Neural progenitor cell (in vitro differentiated cells): ENCODE measurements around the gene EFCAB8. TPM values are rescaled to one million over a fixed set of nuclear protein-coding genes. Genes with fewer than 3 reads are reported as not detected.

Experiments
- DNase-seq: peaks from one replicate; pipeline ENCODE4 v3.0.0-alpha.2; 2016; ENCODE audit warnings: low spot score
- H2AFZ ChIP-seq: fragments of 200-600 bp; sonication (generic); replicated peaks from 2 replicates; pipeline ENCODE4 v1.6.1; 2016; ENCODE audit warnings: antibody characterized with exemption
- H3F3A ChIP-seq: fragments of 200-600 bp; sonication (generic); 2 replicates; pipeline ENCODE4 v1.6.1; 2016; ENCODE audit warnings: antibody characterized with exemption, low read depth
- H3K27ac ChIP-seq: fragments of 200-600 bp; sonication (generic); 2 replicates; pipeline ENCODE4 v1.5.1; 2016; ENCODE audit warnings: mild to moderate bottlenecking
- H3K27me3 ChIP-seq: fragments of 200-600 bp; sonication (generic); 2 replicates; pipeline ENCODE4 v1.6.1; 2016; ENCODE audit warnings: mild to moderate bottlenecking, moderate library complexity
- H3K36me3 ChIP-seq: fragments of 200-600 bp; sonication (generic); 2 replicates; pipeline ENCODE4 v1.5.1; 2016
- H3K4me1 ChIP-seq: fragments of 200-600 bp; sonication (generic); 2 replicates; pipeline ENCODE4 v1.6.1; 2016; ENCODE audit warnings: mixed run types
- H3K4me2 ChIP-seq: fragments of 200-600 bp; sonication (generic); 2 replicates; pipeline ENCODE4 v1.6.1; 2016
- H3K4me3 ChIP-seq: fragments of 200-600 bp; sonication (generic); 2 replicates; pipeline ENCODE4 v1.5.1; 2016
- H3K79me2 ChIP-seq: fragments of 200-600 bp; sonication (generic); 2 replicates; pipeline ENCODE4 v1.6.1; 2016; ENCODE audit warnings: low read depth
- H3K9ac ChIP-seq: fragments of 200-600 bp; sonication (generic); 2 replicates; pipeline ENCODE4 v1.6.1; 2016
- H3K9me3 ChIP-seq: fragments of 200-600 bp; sonication (generic); 2 replicates; pipeline ENCODE4 v1.5.1; 2016; ENCODE audit warnings: low read depth
- H4K20me1 ChIP-seq: fragments of 200-600 bp; sonication (generic); 2 replicates; pipeline ENCODE4 v1.6.1; 2016; ENCODE audit warnings: low read depth
- H3K27ac Mint-ChIP-seq: 3 replicates; pipeline ENCODE4 v1.8.0; 2021; ENCODE audit warnings: mixed read lengths
- H3K27me3 Mint-ChIP-seq: 2 replicates; pipeline ENCODE4 v1.8.0; 2022; ENCODE audit warnings: low read depth, mild to moderate bottlenecking, inconsistent platforms, moderate library complexity, mixed read lengths; ENCODE audit not compliant: insufficient read depth
- H3K36me3 Mint-ChIP-seq: 3 replicates; pipeline ENCODE4 v1.8.0; 2021; ENCODE audit warnings: mixed read lengths
- H3K4me1 Mint-ChIP-seq: 3 replicates; pipeline ENCODE4 v1.8.0; 2021; ENCODE audit warnings: mixed read lengths
- H3K4me3 Mint-ChIP-seq: 3 replicates; pipeline ENCODE4 v1.8.0; 2021; ENCODE audit warnings: mild to moderate bottlenecking, moderate library complexity, mixed read lengths
- H3K9me3 Mint-ChIP-seq: 3 replicates; pipeline ENCODE4 v1.8.0; 2020; ENCODE audit warnings: mixed read lengths
- CTCF ChIP-seq: fragments of 200-600 bp; sonication (generic); IDR thresholded peaks from 2 replicates; pipeline ENCODE4 v1.5.1; 2017; ENCODE audit warnings: antibody characterized with exemption, mild to moderate bottlenecking
- EZH2 ChIP-seq: fragments of 200-600 bp; sonication (generic); IDR thresholded peaks from 2 replicates; pipeline ENCODE4 v1.6.1; 2017; ENCODE audit warnings: antibody characterized with exemption, mild to moderate bottlenecking, moderate library complexity
- EZH2phosphoT487 ChIP-seq: fragments of 200-600 bp; sonication (generic); IDR thresholded peaks from 2 replicates; pipeline ENCODE4 v1.6.1; 2017; ENCODE audit warnings: antibody characterized with exemption
- total RNA-seq: library from RNA; depleted of rRNA; stranded (reverse); fragments of >200 nt; gene quantifications from 2 replicates; pipeline ENCODE4 v1.2.3, GENCODE V29; 2015; ENCODE audit warnings: low replicate concordance

The EFCAB8 gene
- total RNA-seq, 1 donor from 2014 or later: not detected

DNA sequence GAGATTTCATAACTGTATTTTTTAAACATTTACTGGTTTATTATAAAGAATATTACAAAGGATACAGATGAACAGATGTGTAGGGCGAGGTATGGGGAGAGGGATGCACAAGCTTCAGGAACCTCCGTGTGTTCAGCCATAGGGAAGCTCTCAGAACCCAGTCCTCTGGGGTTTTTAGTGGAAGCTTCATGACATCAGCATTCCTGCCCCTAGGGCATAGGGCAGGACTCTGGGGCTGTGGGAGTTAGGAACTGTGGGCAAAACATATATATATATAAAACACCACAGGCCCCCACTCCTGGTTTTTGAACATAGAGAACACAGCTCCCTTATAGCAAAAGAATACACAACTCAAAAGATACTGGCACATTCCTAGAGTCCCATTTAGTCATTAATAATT lies 21.9 kb downstream of the EFCAB8 start:
- Mint-ChIP-seq H3K27me3 (peaks cover 3% of the 10 kb centered on the region), H3K4me1 (peaks cover 6% of the 10 kb centered on the region), H3K27ac (no peak overlapping the region), H3K4me3 (no peak overlapping the region), H3K9me3 (no peaks in the 10 kb centered on the region), H3K36me3 (no peaks in the 10 kb centered on the region)
- no peaks in the 10 kb centered on the region for H3K4me1 ChIP-seq
- no peaks in the 10 kb centered on the region for H3F3A ChIP-seq
- no peak for DNase-seq
- no peaks in the 10 kb centered on the region for H3K9me3 ChIP-seq
- H3K4me2 ChIP-seq: no peak overlapping the region
- no peaks in the 10 kb centered on the region for H3K36me3 ChIP-seq
- no peaks in the 10 kb centered on the region for H3K27me3 ChIP-seq
- no peak overlapping the region for H3K27ac ChIP-seq
- H2AFZ ChIP-seq: no peak overlapping the region
- no peaks in the 10 kb centered on the region for H3K79me2 ChIP-seq
- TF ChIP-seq CTCF: no peak
- no peak for TF ChIP-seq EZH2
- TF ChIP-seq EZH2phosphoT487: no peak
- H4K20me1 ChIP-seq: no peaks in the 10 kb centered on the region
- no peak overlapping the region for H3K9ac ChIP-seq
- no peak overlapping the region for H3K4me3 ChIP-seq

- H3K9me3 ChIP-seq: no peaks in the 10 kb centered on the region
- no peaks in the 10 kb centered on the region for H3K79me2 ChIP-seq
- Mint-ChIP-seq H3K27me3 (peaks cover 2% of the 10 kb centered on the region), H3K9me3 (no peaks in the 10 kb centered on the region), H3K36me3 (no peaks in the 10 kb centered on the region), H3K27ac (no peak overlapping the region), H3K4me3 (no peak overlapping the region), H3K4me1 (peaks cover 11% of the 10 kb centered on the region)
- DNase-seq: no peak
- peaks cover 8% of the 10 kb centered on the region for H3K4me1 ChIP-seq
- H3K27ac ChIP-seq: no peak overlapping the region
- no peaks in the 10 kb centered on the region for H3K27me3 ChIP-seq
- H3K36me3 ChIP-seq: no peaks in the 10 kb centered on the region
- no peaks in the 10 kb centered on the region for H3F3A ChIP-seq
- H3K4me3 ChIP-seq: no peak overlapping the region
- TF ChIP-seq EZH2 (no peak), EZH2phosphoT487 (no peak), CTCF (no peak)
- H3K9ac ChIP-seq: no peak overlapping the region
- H4K20me1 ChIP-seq: no peaks in the 10 kb centered on the region
- no peak overlapping the region for H2AFZ ChIP-seq
- no peak overlapping the region for H3K4me2 ChIP-seq
Measured at GRCh38 chr20:32883081-32883480, 24.4 kb downstream of the EFCAB8 start.

GRCh38 chr20:32885185-32885584 lies 26.5 kb downstream of the EFCAB8 start:
- Histone ChIP-seq H3F3A (no peaks in the 10 kb centered on the region), H3K4me2 (no peak overlapping the region), H3K27ac (no peak overlapping the region), H3K4me3 (no peak overlapping the region), H2AFZ (no peak overlapping the region), H3K4me1 (peaks cover 8% of the 10 kb centered on the region), H3K9ac (no peak overlapping the region), H3K79me2 (no peaks in the 10 kb centered on the region), H4K20me1 (no peaks in the 10 kb centered on the region), H3K27me3 (no peaks in the 10 kb centered on the region), H3K36me3 (no peaks in the 10 kb centered on the region), H3K9me3 (no peaks in the 10 kb centered on the region)
- peaks cover 2% of the 10 kb centered on the region for H3K27me3 Mint-ChIP-seq
- no peak overlapping the region for H3K27ac Mint-ChIP-seq
- peaks cover 8% of the 10 kb centered on the region for H3K4me1 Mint-ChIP-seq
- TF ChIP-seq EZH2 (no peak), EZH2phosphoT487 (no peak), CTCF (no peak)
- H3K4me3 Mint-ChIP-seq: no peak overlapping the region
- DNase-seq: no peak
- no peaks in the 10 kb centered on the region for H3K9me3 Mint-ChIP-seq
- H3K36me3 Mint-ChIP-seq: no peaks in the 10 kb centered on the region

GRCh38 chr20:32885952-32886351 lies 27.2 kb downstream of the EFCAB8 start:
- Histone ChIP-seq H3K36me3 (no peaks in the 10 kb centered on the region), H3K4me1 (peaks cover 8% of the 10 kb centered on the region), H3K9me3 (no peaks in the 10 kb centered on the region), H3F3A (no peaks in the 10 kb centered on the region), H3K4me2 (no peak overlapping the region), H3K27ac (no peak overlapping the region), H3K27me3 (no peaks in the 10 kb centered on the region), H3K4me3 (no peak overlapping the region), H3K79me2 (no peaks in the 10 kb centered on the region), H2AFZ (no peak overlapping the region), H3K9ac (no peak overlapping the region), H4K20me1 (no peaks in the 10 kb centered on the region)
- H3K27me3 Mint-ChIP-seq: peaks cover 2% of the 10 kb centered on the region
- no peaks in the 10 kb centered on the region for H3K36me3 Mint-ChIP-seq
- no peak for DNase-seq
- peak overlapping the region; percentile 66 for H3K27ac Mint-ChIP-seq
- H3K4me1 Mint-ChIP-seq: peaks cover 8% of the 10 kb centered on the region
- H3K9me3 Mint-ChIP-seq: no peaks in the 10 kb centered on the region
- TF ChIP-seq EZH2phosphoT487 (no peak), EZH2 (no peak), CTCF (no peak)
- H3K4me3 Mint-ChIP-seq: no peak overlapping the region
